K562 (cell line): ENCODE results near the gene SYK. TPM values are rescaled to one million over a fixed set of nuclear protein-coding genes. Genes with fewer than 3 reads are reported as not detected.

ENCODE experiments used
- ATAC-seq: fragments of 200-7000 bp; cut with Tn5 transposase; 3 replicates; pipeline ENCODE4 v1.9.1; 2020; ENCODE audit warnings: moderate library complexity
- BruUV-seq: library from RNA; stranded (reverse); fragments of 400-500 nt; replicated peaks from 2 replicates; lab custom pipeline; 2021; lab: Mats Ljungman, UMichigan
- CTCF ChIA-PET: fragments of 300-600 bp; formaldehyde crosslinking; extraction: SDS; loops from one replicate; lab custom pipeline; 2021; ENCODE audit warnings: low intra/inter-chr PET ratio; lab: Yijun Ruan, JAX
- POLR2A ChIA-PET: fragments of 300-600, 350-650 bp; sonication (Branson Sonifier 250); formaldehyde crosslinking; extraction: SDS; loops from one replicate; lab custom pipeline; 2021; ENCODE audit warnings: antibody characterized with exemption, inconsistent platforms; lab: Yijun Ruan, JAX
- DNase-seq, 4 experiments: peaks; one replicate each; pipeline versions ENCODE4 v3.0.0 to v3.0.0-alpha.2; 2011 to 2018; ENCODE audit warnings: low spot score in 3 of 4, mixed read lengths in 3 of 4; ENCODE audit errors: extremely low read depth in 1 of 4
- FAIRE-seq: peaks from 2 replicates; lab custom pipeline; 2011; peaks lifted over from hg19 to GRCh38; lab: Jason Lieb, UNC
- H2AFZ ChIP-seq: 2 replicates; pipeline ENCODE4 v1.6.0; 2011; ENCODE audit warnings: low read depth, low read length, control low read depth, inconsistent platforms
- H3K27ac ChIP-seq: fragments of 200-600 bp; 3 replicates; pipeline ENCODE4 v1.8.0; 2011; ENCODE audit warnings: low read depth, mild to moderate bottlenecking, control low read depth, inconsistent platforms, low read length, moderate library complexity, mixed read lengths; ENCODE audit errors: extremely low read depth
- H3K27me3 ChIP-seq, 2 experiments: fragments of 300-600 bp in 1 of 2; 2 replicates in 1 of 2; 3 replicates in 1 of 2; pipeline versions ENCODE4 v1.6.0 to v1.8.0; 2011; ENCODE audit warnings: inconsistent platforms in 2 of 2, low read length in 2 of 2, mild to moderate bottlenecking in 1 of 2, mixed read lengths in 1 of 2, moderate library complexity in 1 of 2; ENCODE audit not compliant: control insufficient read depth in 2 of 2, insufficient read depth in 2 of 2
- H3K36me3 ChIP-seq: fragments of 300-600 bp; 3 replicates; pipeline ENCODE4 v1.8.0; 2011; ENCODE audit warnings: mild to moderate bottlenecking, low read length, inconsistent platforms; ENCODE audit not compliant: control insufficient read depth, insufficient read depth
- H3K4me1 ChIP-seq, 2 experiments: fragments of 200-600 bp in 1 of 2; replicated peaks in 1 of 2; 2 replicates in 1 of 2; 3 replicates in 1 of 2; pipeline versions ENCODE4 v1.5.1 to v1.8.0; 2011; ENCODE audit warnings: inconsistent platforms in 2 of 2, low read length in 2 of 2, mild to moderate bottlenecking in 1 of 2, mixed read lengths in 1 of 2, moderate library complexity in 1 of 2; ENCODE audit not compliant: control insufficient read depth in 2 of 2, insufficient read depth in 2 of 2
- H3K4me2 ChIP-seq: 2 replicates; pipeline ENCODE4 v1.6.1; 2011; ENCODE audit warnings: low read length, control low read depth, inconsistent platforms, mixed read lengths; ENCODE audit not compliant: insufficient read depth
- H3K4me3 ChIP-seq: fragments of 200-600 bp; sonication (generic), shearing (Covaris generic); 2 replicates; pipeline ENCODE4 v1.5.1; 2016; ENCODE audit warnings: control low read depth, inconsistent platforms
- H3K79me2 ChIP-seq: fragments of 200-600 bp; 3 replicates; pipeline ENCODE4 v1.8.0; 2011; ENCODE audit warnings: low read length, inconsistent platforms; ENCODE audit not compliant: control insufficient read depth, insufficient read depth
- H3K9ac ChIP-seq, 2 experiments: 2 replicates each; pipeline versions ENCODE4 v1.6.0 to v1.6.1; 2011; ENCODE audit warnings: low read depth in 2 of 2, low read length in 2 of 2, control low read depth in 1 of 2, inconsistent platforms in 1 of 2, mild to moderate bottlenecking in 1 of 2, mixed read lengths in 1 of 2; ENCODE audit not compliant: insufficient read depth in 1 of 2
- H3K9me1 ChIP-seq: one replicate; pipeline ENCODE4 v1.6.0; 2011; ENCODE audit warnings: inconsistent platforms, mild to moderate bottlenecking, low read length, moderate library complexity; ENCODE audit not compliant: control insufficient read depth, insufficient read depth
- H3K9me3 ChIP-seq: replicated peaks from 2 replicates; pipeline ENCODE4 v1.5.1; 2011; ENCODE audit warnings: low read depth, low read length, inconsistent platforms; ENCODE audit not compliant: control insufficient read depth, insufficient read depth
- H4K20me1 ChIP-seq: replicated peaks from 2 replicates; pipeline ENCODE4 v1.6.1; 2011; ENCODE audit warnings: low read length, inconsistent platforms, mixed read lengths; ENCODE audit not compliant: control insufficient read depth, insufficient read depth
- ARID4B ChIP-seq: sonication (generic); formaldehyde crosslinking; IDR thresholded peaks from 2 replicates; pipeline ENCODE4 v1.8.0; 2022; ENCODE audit warnings: mild to moderate bottlenecking, missing genetic modification reagents
- CHCHD3 ChIP-seq: fragments of 250-450 bp; sonication (Bioruptor Pico); IDR thresholded peaks from 2 replicates; pipeline ENCODE4 v2.1.2; 2022; ENCODE audit warnings: mild to moderate bottlenecking
- EHMT2 ChIP-seq: fragments of 450-650 bp; IDR thresholded peaks from 2 replicates; pipeline ENCODE4 v1.6.1; 2018; ENCODE audit warnings: antibody characterized with exemption
- HBP1 ChIP-seq: fragments of 450-650 bp; formaldehyde crosslinking; IDR thresholded peaks from 2 replicates; pipeline ENCODE4 v1.4.0; 2022; ENCODE audit warnings: missing genetic modification characterization
- POLR3A ChIP-seq: IDR thresholded peaks from 2 replicates; pipeline ENCODE4 v1.6.1; 2011; ENCODE audit warnings: borderline replicate concordance, mild to moderate bottlenecking, moderate library complexity; ENCODE audit not compliant: insufficient read length, insufficient read depth; ENCODE audit errors: extremely low read depth
- ZNF124 ChIP-seq: sonication (generic); formaldehyde crosslinking; IDR thresholded peaks from 2 replicates; pipeline ENCODE4 v1.8.1; 2022; ENCODE audit warnings: missing genetic modification reagents
- WGBS: fragments of 100-300 bp; shearing (Covaris generic); methylation state at CpG from one replicate; pipeline ENCODE4 v1.1.6; 2016; ENCODE audit warnings: low coverage, mixed read lengths; ENCODE audit not compliant: insufficient coverage; ENCODE audit errors: missing lambda C conversion rate; 5-methylcytosine and 5-hydroxymethylcytosine counted together
- in situ Hi-C: fragments of 300-500 bp; cut with MboI; formaldehyde crosslinking; loops from 4 replicates; pipeline ENCODE4 v1.15.0; 2018; ENCODE audit warnings: inconsistent platforms, mixed read lengths
- intact Hi-C: fragments of 100-400 bp; cut with micrococcal nuclease; formaldehyde crosslinking; loops from 2 replicates; pipeline ENCODE4 v1.14.2; 2022
- polyA plus RNA-seq, 8 experiments: library from polyadenylated mRNA; depleted of rRNA in 4 of 8; stranded (reverse) in 5 of 8; unstranded in 3 of 8; fragments of >200 nt; fragmentation: Nextera tagmentation in 2 of 8; fragmentation: Illumina TruSeq in 1 of 8; extraction: Ambion mirVana in 2 of 8; extraction: Trizol in 1 of 8; gene quantifications; 2 replicates each; pipeline versions ENCODE4 v1.2.1 to v1.2.3, GENCODE V29; 2011 to 2014; ENCODE audit warnings: inconsistent platforms in 1 of 8, missing spikeins in 1 of 8
- total RNA-seq, 7 experiments: library from RNA; depleted of rRNA in 6 of 7; stranded (reverse); fragments of >200 nt in 6 of 7; fragmentation: Illumina TruSeq in 2 of 7; extraction: Trizol in 2 of 7; gene quantifications; 2 replicates each; pipeline versions ENCODE4 v1.2.1 to v1.2.3, GENCODE V29; 2011 to 2021; ENCODE audit warnings: low replicate concordance in 1 of 7
- TF ChIP-seq, protein P1 (sequence below): fragments of 250-450 bp; sonication (Bioruptor Pico); IDR thresholded peaks from 2 replicates; pipeline ENCODE4 v1.8.0; 2021; ENCODE audit warnings: borderline replicate concordance, mild to moderate bottlenecking, moderate library complexity; ENCODE audit not compliant: poor library complexity, severe bottlenecking

The SYK gene
- total and polyA plus RNA-seq, 9 of the 15 experiments (the other 6 are each of a cell fraction or from before 2014, with no cell fraction given), result 3.9 to 32.7 (median 16.7) TPM

GRCh38 chr9:90905822-90906221 is 104.2 kb downstream of the SYK start:
- Histone ChIP-seq H3K4me1 (no peaks in the 10 kb centered on the region), H3K9ac (no peak overlapping the region), H3K36me3 (no peaks in the 10 kb centered on the region), H3K9me3 (no peaks in the 10 kb centered on the region), H3K79me2 (no peaks in the 10 kb centered on the region), H3K27me3 (peaks cover 0 to 20% of the 10 kb centered on the region in 2 experiments; a peak in 2 of 5 replicates), H3K4me3 (no peak overlapping the region), H3K9me1 (no peaks in the 10 kb centered on the region), H4K20me1 (no peaks in the 10 kb centered on the region), H3K27ac (no peak overlapping the region), H3K4me2 (no peak overlapping the region)
- 0% methylated on average over 3 of the region's 3 CpGs for WGBS
- no TSS peak for BruUV-seq
- intact Hi-C loops, result no loop called here
- FAIRE-seq, result no peak
- CTCF ChIA-PET, result no interaction called here
- no peak for ATAC-seq
- in situ Hi-C loops, result loop anchor here (25.0 kb wide), 2 partner anchors 531 to 1081 kb away; no protein-coding TSS in a partner anchor
- TF ChIP-seq ZNF124 (CRISPR knock-in tag), result no peak
- TF ChIP-seq, all 486 proteins: peak for 0
- POLR2A ChIA-PET, result no interaction called here
- no peak overlapping the region for H2AFZ ChIP-seq
- no peak for DNase-seq

DNA sequence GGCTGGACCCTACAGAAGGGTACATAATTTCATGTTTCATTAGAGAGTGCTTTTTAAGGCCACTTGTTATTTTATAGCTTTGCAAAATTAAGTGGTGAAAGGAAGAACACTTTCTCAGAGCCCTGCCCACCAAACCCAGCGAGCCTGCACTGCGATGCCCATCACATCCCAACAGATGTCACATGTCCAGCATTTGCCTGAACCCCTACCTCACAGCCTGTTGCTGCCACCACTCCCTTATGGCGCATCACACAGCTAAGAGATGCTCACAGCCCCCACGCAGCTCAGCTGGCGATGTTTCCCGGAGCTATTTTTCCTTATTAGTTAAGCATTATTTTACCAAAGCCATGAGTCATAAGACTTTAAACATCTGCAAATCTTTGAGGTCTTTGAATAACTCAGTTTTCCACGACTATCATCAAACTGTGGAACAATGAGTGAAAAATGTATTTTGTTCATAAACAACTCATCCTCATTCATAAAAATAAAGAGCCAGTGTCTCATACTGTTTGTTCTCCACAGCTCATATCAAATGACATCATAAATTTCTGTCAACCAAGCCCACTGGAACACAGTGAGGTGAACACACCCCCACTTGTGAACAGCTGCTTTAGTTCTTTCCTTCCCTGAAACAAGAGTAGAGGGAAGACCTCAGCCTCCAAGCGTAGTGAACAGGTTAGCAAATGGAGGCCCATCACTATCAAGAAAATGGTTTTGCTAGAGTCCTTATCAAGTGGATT is 104.9 kb downstream of the SYK start:
- intact Hi-C loops, result no loop called here
- Histone ChIP-seq H3K36me3 (no peaks in the 10 kb centered on the region), H3K4me1 (no peaks in the 10 kb centered on the region), H2AFZ (no peak overlapping the region), H3K9ac (no peak overlapping the region), H3K27me3 (peaks cover 0 to 20% of the 10 kb centered on the region in 2 experiments; a peak in 2 of 5 replicates), H3K4me2 (no peak overlapping the region), H3K9me3 (no peaks in the 10 kb centered on the region), H3K27ac (no peak overlapping the region), H4K20me1 (no peaks in the 10 kb centered on the region), H3K9me1 (no peaks in the 10 kb centered on the region), H3K4me3 (no peak overlapping the region), H3K79me2 (no peaks in the 10 kb centered on the region)
- no TSS peak for BruUV-seq
- no peak for ATAC-seq
- DNase-seq, result no peak
- in situ Hi-C loops, result loop anchor here (25.0 kb wide), 2 partner anchors 531 to 1081 kb away; no protein-coding TSS in a partner anchor
- CTCF ChIA-PET, result no interaction called here
- POLR2A ChIA-PET, result no interaction called here
- WGBS, result 0% methylated on average over 8 of the region's 8 CpGs
- FAIRE-seq, result no peak
- TF ChIP-seq POLR3A (no peak), ARID4B (CRISPR knock-in tag) (no peak), HBP1 (CRISPR knock-in tag) (no peak), EHMT2 (no peak), CHCHD3 (no peak)
- TF ChIP-seq, protein P1, sequence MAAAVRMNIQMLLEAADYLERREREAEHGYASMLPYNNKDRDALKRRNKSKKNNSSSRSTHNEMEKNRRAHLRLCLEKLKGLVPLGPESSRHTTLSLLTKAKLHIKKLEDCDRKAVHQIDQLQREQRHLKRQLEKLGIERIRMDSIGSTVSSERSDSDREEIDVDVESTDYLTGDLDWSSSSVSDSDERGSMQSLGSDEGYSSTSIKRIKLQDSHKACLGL (CRISPR knock-in tag), result no peak
